Activated T-cell treated with anti-CD3 and anti-CD28 coated beads for 4 hours (primary cell): Measurements from ENCODE around the gene MVK.

Experiments
- DNase-seq: peaks from one replicate; pipeline ENCODE4 v3.0.0-alpha.2; 2020

MVK gene

DNA sequence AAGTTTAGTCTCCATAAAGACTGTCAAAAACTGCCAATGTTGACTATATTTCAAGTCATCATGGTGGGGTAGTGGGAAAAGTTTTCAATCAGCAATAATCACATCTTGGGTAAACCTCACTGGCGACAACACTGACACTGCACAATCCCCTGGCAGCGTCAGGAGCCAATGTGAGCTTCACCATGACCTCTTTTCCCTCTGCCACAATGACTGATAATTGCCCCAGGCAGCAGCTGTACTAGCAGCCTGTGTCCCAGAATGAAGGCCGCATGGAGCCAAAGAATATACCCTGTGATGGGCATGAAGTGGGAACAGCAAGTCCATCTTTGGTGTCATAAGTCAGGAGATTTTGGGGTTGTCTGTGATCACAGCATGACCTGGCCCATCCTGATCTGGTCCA is 5.6 kb upstream of the MVK start:
- no peak for DNase-seq

DNA sequence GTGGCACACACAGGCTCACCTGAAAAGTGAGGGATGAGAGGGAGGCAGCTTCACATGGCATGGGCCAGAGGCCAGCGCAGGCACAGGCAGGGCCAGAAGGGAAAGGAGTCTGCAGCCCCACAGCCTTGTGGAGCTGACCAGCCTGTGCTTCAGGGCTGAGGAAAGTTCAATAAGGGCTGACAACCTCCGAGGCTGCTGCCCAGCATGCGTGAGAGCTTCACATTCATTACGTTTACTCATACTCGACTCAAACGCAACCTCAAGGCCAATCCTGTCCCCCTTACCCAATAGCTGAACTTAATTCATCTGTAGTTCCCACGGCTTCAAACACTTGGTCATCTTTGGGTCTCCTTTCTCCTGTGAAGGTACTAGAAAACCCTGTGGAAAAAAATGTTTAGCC is 5.1 kb upstream of the MVK start:
- DNase-seq, result no peak

DNA sequence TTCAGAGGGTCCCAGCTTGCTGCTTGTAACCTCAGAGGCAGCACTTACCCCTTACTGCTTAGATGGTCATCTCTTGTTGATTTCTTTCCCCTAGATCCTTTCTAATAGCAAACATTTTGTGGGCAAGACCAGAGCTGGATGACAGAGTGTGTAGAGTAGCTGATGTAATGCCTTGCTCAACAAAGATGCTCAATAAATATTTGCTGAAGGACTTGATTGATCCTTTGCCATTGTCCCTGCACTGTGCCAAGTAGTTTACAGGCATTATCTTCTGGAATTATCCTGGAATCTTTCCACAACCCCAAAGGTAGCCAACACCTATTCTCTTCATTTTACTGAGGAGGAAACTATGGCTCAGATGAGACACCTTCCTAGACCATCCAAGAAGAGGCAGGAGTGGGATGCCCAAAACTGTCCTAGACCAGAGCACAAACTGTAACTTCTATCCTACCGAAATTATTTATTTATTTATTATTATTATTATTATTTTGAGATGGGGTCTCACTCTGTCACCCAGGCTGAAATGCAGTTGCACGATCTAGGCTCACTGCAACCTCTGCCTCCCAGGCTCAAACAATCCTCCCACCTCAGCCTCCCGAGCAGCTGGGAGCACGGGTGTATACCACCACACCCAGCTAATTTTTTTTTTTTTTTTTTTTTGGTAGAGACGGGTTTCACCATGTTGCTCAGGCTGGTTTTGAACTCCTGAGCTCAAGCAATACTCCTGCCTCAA is 1.7 kb upstream of the MVK start:
- DNase-seq, result no peak

DNA sequence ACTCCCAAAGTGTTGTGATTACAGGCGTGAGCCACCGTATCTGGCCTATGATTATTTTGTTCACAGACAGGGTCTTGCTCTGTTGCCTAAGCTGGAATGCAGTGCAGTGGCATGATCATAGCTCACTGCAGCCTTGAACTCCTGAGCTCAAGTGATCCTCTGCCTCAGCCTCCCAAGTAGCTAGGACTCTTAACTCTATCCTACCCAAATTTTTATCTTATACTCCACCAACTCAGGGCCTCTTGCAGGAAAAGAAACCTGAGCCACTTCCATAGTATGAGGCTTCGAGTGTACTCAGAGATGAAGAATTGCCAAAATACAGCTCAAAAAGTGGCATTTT is 1.1 kb upstream of the MVK start:
- DNase-seq, result no peak

DNA sequence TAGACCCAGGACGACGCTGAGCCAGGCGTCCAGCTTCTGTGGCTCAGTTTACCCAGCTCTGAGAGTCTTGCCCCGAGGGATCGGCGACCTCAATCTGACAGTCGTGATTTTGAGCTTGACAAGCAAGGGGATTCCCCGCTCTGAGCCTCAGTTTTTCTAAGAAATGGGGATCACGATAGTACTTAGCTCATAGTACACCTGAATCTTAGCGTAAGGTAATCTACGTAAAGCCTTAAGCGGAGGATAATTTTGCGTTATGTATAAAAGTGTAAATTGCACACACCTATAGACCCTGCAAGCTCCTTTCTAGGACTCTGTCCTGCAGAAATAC is 285 bp downstream of the MVK start:
- no peak for DNase-seq

DNA sequence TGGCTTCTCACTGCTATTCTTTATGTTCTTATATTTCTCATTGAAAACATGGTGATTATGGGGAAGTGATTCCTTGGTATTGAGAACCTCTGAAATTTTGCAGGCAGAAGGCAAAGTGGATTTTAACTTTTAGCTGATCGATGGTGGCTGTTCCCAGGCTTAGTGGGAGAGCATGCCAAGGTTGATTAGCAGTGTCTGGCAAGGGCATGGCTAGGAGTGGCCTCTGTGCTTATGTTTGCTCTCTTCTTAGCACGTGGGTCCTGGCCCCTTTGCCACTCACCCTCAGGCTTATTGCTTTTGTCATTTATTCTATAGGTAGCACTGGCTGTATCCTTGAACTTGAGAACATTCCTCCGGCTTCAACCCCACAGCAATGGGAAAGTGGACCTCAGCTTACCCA is 2.1 kb downstream of the MVK start:
- DNase-seq, result no peak

DNA sequence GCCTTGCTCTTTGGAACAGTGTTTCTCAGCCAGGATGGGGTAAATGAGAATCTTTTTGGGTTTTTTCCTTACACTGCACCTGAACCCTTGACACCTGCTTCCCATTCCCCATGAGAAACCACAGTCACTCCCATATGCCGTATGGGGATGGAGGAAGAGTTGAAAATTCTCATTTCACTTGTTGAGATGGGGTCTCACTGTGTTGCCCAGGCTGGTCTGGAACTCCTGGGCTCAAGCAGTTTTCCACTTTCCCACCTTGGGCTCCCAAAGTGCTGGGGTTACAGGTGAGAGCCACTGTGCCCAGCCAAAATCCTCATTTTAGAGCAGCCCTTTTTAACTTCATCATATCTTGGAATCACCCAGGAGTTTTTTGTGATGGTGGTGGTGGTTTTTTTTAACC is 3.7 kb downstream of the MVK start:
- no peak for DNase-seq

DNA sequence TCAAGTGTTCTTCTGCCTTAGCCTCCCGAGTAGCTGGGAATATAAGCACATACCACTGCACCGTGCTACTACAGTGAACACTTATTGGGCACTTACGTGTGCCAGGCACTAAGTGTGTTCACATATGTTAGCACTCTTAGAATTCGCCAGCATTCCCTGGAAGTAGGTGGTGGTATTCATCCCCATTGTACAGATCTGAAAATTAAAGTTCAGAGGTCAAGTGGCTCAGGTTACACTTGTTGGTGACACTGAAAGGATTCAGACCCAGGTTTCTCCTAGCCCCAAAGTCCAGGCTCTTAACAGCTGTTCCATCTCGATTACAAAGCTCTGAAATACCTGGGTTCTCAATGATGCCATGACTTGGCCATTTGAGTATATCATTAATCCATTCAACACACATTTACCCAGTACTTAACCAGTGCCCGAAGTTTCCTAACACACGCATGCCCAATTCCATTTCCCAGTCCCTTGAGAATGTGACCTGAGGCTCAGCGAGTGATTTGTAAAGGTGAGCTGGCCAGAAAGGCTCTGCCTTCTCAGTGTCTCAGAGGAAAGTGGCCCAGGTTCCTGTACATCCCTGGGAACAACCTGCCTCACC is 4.8 kb downstream of the MVK start:
- DNase-seq, result no peak

DNA sequence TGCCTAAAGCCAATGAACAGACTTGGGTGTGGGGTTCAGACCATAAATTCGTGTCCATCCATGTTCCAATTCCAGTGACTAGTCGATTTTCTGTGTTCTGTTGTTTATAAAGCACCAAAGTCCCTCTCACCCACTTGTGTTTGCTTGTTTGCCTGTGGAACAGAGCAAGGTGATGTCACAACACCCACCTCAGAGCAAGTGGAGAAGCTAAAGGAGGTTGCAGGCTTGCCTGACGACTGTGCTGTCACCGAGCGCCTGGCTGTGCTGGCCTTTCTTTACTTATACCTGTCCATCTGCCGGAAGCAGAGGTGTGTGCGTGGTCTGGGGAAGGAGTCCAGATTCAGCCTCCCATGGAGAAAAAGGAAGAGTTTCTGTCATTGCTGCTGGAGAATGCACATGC is 6.0 kb downstream of the MVK start:
- DNase-seq, result no peak

DNA sequence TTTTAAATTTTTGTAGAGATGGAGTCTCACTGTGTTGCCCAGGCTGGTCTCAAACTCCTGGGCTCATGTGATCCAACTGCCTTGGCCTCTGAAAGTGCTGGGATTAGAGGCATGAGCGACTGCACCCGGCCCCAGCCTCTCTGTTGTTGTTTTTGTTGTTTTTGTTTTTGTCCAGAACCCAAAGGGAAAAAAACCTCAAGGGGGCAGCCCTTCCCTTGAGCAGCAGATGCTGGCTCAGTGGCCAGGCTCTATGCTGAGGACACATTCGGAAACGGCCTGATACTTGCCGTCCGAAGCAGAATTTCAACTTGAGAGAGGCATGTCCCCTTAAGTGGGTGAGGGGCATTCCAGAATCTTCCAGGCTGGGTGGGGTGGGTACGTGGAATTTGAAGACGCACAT is 6.7 kb downstream of the MVK start:
- no peak for DNase-seq

DNA sequence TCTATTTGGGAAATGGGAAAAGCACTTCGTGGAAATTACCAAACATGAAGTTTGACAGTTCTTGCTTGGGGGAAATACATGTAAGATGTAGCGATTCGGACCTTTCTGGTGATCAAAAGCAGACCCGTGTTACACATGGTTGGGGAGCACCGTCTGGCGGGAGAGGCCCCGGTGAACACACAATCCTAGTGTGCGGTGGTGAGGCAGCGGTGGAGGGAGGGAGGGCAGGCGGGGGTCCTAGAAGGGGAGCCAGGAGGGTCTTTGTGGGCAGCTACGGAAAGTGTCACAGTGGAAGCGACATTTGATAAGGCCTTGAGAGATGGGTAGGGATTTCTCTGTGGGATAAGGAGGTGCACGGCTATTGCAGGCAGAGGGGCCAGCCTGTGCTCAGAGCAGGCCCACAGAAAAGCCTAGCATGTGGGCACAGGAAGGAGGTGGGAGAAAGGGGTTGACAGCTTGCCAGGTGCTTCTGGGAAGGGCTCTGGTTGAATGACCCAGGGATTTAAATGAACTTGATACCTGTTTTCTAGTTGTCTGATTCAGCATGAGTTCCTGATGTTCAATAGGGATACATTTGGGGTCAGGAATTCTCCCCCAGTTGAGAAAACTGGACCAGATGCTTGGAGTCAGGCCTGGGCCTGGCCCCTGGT is 7.2 kb downstream of the MVK start:
- DNase-seq, result no peak

DNA sequence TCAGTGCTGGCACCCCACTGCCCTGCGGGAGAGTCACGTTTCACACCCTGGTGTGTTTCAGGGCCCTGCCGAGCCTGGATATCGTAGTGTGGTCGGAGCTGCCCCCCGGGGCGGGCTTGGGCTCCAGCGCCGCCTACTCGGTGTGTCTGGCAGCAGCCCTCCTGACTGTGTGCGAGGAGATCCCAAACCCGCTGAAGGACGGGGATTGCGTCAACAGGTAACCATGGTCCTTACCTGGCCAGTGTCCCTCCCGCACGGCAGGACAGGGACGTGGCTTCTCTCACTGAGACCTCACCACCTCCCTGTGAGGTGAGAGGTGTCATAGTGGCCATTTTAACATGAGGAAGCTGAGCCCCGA is 7.7 kb downstream of the MVK start:
- no peak for DNase-seq

DNA sequence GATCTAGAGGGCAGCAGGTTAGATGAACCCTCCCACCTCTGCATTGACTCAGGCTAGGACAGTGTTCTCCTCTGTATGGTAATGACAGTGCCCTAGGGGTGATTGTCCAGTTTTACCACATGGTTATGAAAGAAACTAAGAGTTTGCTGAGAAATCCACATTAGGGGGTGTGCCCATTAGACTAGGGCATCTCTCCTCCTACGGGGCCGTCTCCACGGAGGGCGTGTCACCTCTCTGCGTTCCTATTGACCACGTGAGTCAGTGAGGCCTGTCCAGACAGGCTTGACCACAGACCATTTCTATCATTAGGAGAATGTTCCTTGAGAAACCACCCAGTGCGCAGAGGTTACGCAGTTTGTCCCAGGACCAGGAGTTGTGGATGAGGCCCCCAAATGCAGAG is 8.3 kb downstream of the MVK start:
- DNase-seq, result no peak

DNA sequence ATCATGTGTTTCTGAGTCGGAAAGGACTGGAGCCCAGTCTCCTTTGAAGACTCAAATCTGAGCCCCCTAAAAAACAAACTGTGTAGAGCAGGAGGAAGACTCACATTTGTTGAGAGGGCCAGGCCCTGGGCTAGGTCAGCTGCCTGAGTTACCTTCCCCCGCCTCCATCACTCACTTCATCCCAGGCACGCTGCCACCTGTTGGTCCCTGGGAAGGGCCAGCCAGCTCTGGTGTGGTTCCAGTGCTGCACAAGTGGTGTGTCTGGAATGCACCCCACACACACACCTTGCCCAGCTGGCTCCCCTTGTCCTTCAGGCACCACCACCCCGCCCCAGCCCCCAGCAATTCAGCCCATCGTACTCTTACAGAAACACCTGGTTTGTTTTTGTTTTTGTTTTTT is 9.0 kb downstream of the MVK start:
- DNase-seq, result no peak

DNA sequence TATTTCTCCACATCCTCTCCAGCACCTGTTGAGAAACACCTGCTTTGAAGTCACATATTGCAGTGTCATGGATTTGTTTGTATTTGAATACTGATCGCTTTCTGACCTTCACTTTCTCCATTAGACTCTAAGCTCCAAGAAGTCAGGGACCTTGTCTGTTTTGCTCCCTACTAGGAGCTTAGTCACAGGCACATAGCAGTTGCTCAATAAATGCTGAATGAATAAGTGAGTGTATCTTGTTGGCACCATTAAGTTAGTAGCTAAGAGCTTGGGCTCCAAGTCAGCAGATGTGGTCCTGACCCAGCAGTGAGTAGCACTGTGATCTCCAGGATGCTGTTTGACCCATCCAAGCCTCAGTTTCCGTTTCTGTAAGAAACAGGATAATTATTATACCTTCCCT is 10.1 kb downstream of the MVK start:
- DNase-seq, result no peak

DNA sequence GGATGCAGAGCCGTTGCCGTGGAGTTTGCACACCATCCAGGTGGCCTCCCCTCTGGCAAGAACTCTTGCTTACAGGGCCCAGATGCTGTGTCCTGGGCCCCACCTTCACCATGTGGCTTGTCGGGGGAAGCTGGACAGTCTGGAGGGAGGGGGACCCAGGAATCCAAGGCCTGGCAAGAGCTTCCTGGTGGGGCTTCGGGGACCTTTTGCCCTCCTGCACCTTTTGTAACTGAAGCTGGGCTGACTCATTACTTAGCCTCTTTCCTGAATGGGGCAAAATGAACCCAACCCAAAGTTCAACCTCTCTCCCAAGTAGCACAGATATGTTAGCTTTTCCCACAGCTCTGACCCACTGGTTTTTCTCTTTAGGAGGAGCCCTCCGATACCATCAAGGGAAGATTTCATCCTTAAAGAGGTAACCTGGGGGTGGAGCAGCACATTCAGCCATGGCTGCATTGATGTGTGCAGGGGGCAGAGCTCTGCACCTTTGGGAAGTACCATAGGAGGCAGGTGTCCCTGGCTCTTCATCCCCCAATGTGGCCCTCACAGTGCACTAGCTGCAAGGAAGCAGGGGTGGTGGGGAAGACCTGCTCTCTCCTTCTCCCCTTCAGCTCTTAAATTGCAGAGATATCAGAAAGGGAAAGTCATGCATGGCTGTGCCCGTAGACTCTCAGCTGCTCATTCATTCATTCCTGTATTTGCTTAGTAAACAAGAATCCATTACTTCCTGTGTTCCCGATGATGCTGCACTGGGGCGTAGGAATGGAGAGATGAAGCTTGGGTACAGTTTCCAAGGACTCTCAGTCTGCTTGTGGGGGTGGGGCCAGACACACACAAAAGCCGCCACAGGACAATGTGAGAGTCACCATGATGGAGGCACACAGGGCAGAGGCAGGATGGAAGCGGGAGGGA is 13.0 kb downstream of the MVK start:
- no peak for DNase-seq

DNA sequence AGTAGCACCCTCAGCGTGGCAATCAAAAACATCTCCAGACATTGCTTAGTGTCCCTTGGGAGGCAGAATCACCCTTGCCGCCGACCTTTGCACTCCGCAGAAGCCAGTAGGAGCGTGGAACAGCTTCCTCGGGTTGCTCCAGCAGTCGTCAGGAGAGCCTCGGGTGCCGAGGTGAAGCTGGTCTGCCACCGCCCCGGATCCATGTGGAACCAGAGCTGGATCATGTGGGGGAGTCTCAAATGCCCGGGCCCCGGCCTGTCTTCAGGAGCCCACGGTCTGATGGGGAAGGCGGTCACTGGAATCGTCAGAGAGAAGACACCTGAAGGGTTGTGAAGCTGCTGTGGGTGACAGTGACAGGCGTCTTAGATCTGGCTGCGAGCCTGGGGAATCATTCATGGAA is 14.3 kb downstream of the MVK start:
- no peak for DNase-seq

DNA sequence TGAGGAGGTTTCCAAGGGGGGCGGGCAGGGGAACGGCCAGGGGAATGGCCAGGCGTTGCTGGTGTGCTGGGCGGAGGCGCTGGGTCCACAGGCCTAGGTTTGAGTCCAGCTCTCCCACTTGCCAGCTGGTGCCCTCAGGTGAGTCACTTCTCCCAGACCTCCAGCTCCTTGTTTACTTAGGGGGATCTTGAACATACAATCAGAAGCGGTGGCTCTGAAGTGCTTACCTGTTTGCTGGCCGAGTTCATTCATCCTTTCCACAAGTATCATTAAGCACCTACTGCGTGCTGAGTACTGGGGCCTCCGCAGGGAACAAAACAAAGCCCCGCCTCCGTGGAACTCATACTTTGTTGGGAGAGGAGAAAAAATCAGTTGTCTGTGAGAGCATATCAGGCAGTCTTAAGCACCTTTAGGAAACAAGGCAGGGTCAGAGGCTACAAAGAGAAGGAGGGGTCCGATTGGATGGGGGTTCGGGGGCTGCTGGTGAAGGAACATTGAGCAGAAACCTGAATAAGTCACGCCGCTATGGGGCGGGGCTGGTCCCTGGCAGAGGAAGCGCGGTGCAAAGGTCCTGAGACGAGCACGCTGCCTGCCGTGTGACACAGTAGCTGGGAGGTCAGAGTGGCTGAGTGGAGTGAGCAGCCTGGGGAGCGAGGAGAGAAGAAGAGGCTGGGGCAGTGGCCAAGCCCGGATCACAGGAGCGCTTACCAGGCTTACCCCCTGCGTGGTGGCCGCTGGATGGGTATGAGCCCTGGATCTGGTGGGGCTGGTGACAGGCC is 15.1 kb downstream of the MVK start:
- no peak for DNase-seq

DNA sequence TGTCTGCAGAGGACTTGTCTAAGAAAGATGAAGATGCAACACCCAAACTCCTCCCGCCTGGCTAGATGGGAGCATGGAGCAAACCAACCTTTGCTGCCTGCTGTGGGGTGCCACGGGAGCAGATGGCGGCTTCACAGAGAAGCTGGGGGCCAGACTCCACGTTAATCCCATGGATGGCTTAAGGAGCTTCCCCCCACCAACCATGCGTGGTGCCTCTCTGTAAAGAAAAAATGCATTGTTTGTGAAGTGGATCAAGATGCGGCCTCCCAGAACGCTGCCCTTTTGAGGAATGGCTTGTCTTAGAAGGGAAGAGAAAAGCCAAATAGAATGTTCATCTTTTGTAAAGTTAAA is 15.6 kb downstream of the MVK start:
- no peak for DNase-seq

DNA sequence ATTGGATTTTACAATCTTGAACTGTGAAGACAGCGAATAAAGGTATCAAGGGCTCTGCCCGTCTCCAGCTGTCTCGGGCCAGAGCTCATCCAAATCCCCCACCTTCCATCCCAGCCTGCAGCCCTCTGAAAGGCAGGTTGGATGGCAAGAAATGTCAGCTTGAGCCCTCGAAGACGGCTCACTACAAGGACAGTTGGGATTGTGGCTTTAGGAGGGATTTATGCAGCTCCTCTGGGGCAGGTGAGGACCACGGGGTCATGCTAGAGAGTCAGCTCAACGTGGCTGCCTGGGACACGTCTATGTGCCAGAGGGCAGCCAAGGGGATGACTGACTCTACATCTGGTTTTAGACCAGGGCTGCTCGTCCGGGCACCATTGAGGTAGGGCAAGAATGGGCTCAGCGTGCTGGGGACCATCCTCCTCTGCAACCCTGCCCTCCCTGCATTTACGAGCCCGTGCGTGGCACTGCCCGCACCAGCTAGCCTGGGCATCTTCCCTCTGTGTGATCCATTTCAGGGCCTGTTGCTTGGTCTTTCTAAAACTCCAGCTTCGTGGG is 16.2 kb downstream of the MVK start:
- no peak for DNase-seq

DNA sequence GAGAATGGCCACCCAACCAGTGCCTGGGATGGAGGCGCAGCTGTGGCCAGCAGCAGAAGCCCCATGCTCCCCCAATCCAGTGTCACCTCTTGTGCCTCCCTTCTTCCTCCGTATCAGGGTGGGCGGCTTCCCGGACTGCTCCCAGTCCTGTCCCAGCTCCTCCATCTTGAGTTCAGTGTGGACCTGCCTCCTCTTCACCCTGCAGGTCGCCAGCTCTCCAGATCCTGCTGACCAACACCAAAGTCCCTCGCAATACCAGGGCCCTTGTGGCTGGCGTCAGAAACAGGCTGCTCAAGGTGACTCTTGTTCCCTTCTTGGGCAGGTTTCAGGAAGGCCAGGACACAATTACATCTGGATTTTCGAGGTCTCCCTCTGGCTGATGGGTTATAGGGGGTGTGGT is 17.0 kb downstream of the MVK start:
- no peak for DNase-seq

DNA sequence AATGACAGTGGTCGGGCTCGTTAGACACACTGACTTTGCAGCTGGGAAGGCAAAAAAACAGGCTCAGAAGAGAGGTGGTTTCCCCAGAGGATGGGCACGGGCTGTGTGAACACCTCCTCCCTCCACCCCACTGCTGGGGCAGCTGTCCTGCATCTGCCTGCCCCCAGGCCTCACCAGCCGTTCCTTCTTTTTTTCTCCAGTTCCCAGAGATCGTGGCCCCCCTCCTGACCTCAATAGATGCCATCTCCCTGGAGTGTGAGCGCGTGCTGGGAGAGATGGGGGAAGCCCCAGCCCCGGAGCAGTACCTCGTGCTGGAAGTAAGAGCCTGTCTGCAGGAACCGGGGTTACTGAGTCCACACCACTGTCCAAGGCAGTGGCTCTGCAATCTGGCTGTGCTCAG is 17.4 kb downstream of the MVK start:
- DNase-seq, result no peak
